Liver (tissue), 9 donors: ENCODE results near the gene ITGB6. TPM values are rescaled to one million over a fixed set of nuclear protein-coding genes. Genes with fewer than 3 reads are reported as not detected.

ENCODE experiments used
- DNase-seq: peaks from one replicate; pipeline ENCODE4 v3.0.0-alpha.2; 2017; ENCODE audit warnings: low spot score
- H3K27ac ChIP-seq, 2 donors: one replicate each; pipeline ENCODE4 v1.7.0; 2013; ENCODE audit warnings: inconsistent platforms in 2 of 2, low read length in 2 of 2, control low read depth in 1 of 2, low read depth in 1 of 2, mild to moderate bottlenecking in 1 of 2
- H3K27me3 ChIP-seq, 4 donors: one replicate each; pipeline versions ENCODE4 v1.6.1 to v1.7.0; 2013; ENCODE audit warnings: low read length in 3 of 4, inconsistent platforms in 1 of 4, mild to moderate bottlenecking in 1 of 4, moderate library complexity in 1 of 4; ENCODE audit not compliant: control insufficient read depth in 4 of 4, insufficient read depth in 4 of 4
- H3K36me3 ChIP-seq, 4 donors: one replicate each; pipeline versions ENCODE4 v1.6.1 to v1.7.0; 2013; ENCODE audit warnings: low read length in 3 of 4, mild to moderate bottlenecking in 3 of 4, low read depth in 1 of 4, moderate library complexity in 1 of 4; ENCODE audit not compliant: control insufficient read depth in 4 of 4, insufficient read depth in 3 of 4
- H3K4me1 ChIP-seq, 4 donors: one replicate each; pipeline versions ENCODE4 v1.6.1 to v1.7.0; 2013; ENCODE audit warnings: low read length in 3 of 4, mild to moderate bottlenecking in 3 of 4, moderate library complexity in 1 of 4; ENCODE audit not compliant: control insufficient read depth in 4 of 4, insufficient read depth in 4 of 4
- H3K4me3 ChIP-seq, 3 donors: one replicate each; pipeline versions ENCODE4 v1.6.1 to v1.7.0; 2013; ENCODE audit warnings: low read length in 3 of 3, control low read depth in 1 of 3, low read depth in 1 of 3, mild to moderate bottlenecking in 1 of 3
- H3K9ac ChIP-seq, 2 donors: one replicate each; pipeline ENCODE4 v1.7.0; 2013; ENCODE audit warnings: low read length in 2 of 2, mild to moderate bottlenecking in 2 of 2, moderate library complexity in 2 of 2, control low read depth in 1 of 2, low read depth in 1 of 2
- H3K9me3 ChIP-seq, 4 donors: one replicate each; pipeline versions ENCODE4 v1.6.1 to v1.7.0; 2013; ENCODE audit warnings: low read length in 3 of 4; ENCODE audit not compliant: control insufficient read depth in 4 of 4
- ATF3 ChIP-seq: IDR thresholded peaks from 2 replicates; pipeline ENCODE4 v1.6.1; 2016; ENCODE audit warnings: antibody characterized with exemption
- EGR1 ChIP-seq, 2 donors: IDR thresholded peaks; 2 replicates each; pipeline ENCODE4 v1.6.1; 2016 to 2018; ENCODE audit warnings: antibody characterized with exemption in 2 of 2, low read depth in 2 of 2
- FOXA2 ChIP-seq: IDR thresholded peaks from 2 replicates; pipeline ENCODE4 v1.6.1; 2016; ENCODE audit warnings: antibody characterized with exemption
- GABPA ChIP-seq, 2 donors: IDR thresholded peaks in 1 of 2; conservative IDR thresholded peaks in 1 of 2; 2 replicates each; pipeline ENCODE4 v1.6.1; 2016; ENCODE audit warnings: antibody characterized with exemption in 2 of 2, mild to moderate bottlenecking in 1 of 2, moderate library complexity in 1 of 2
- HNF4A ChIP-seq, 2 donors: conservative IDR thresholded peaks; 2 replicates each; pipeline ENCODE4 v1.6.1; 2016; ENCODE audit warnings: antibody characterized with exemption in 2 of 2, mild to moderate bottlenecking in 2 of 2
- HNF4G ChIP-seq: IDR thresholded peaks from 2 replicates; pipeline ENCODE4 v1.6.1; 2016; ENCODE audit warnings: antibody characterized with exemption
- JUND ChIP-seq, 2 donors: IDR thresholded peaks; 2 replicates each; pipeline ENCODE4 v1.6.1; 2016; ENCODE audit warnings: antibody characterized with exemption in 2 of 2
- MAX ChIP-seq: IDR thresholded peaks from 2 replicates; pipeline ENCODE4 v1.6.1; 2016; ENCODE audit warnings: antibody characterized with exemption
- NR2F2 ChIP-seq: IDR thresholded peaks from 2 replicates; pipeline ENCODE4 v1.6.1; 2016; ENCODE audit warnings: antibody characterized with exemption
- RAD21 ChIP-seq, 2 donors: IDR thresholded peaks; 2 replicates each; pipeline ENCODE4 v1.6.1; 2016; ENCODE audit warnings: antibody characterized with exemption in 2 of 2, mild to moderate bottlenecking in 2 of 2
- RXRA ChIP-seq, 2 donors: IDR thresholded peaks; 2 replicates each; pipeline ENCODE4 v1.6.1; 2017 to 2018; ENCODE audit warnings: antibody characterized with exemption in 2 of 2, mild to moderate bottlenecking in 1 of 2
- SP1 ChIP-seq: IDR thresholded peaks from 2 replicates; pipeline ENCODE4 v1.6.1; 2018; ENCODE audit warnings: antibody characterized with exemption, mild to moderate bottlenecking
- TAF1 ChIP-seq: conservative IDR thresholded peaks from 2 replicates; pipeline ENCODE4 v1.6.1; 2016; ENCODE audit warnings: antibody characterized with exemption, mild to moderate bottlenecking
- YY1 ChIP-seq: IDR thresholded peaks from 2 replicates; pipeline ENCODE4 v1.6.1; 2016; ENCODE audit warnings: antibody characterized with exemption, mild to moderate bottlenecking
- ZBTB33 ChIP-seq: IDR thresholded peaks from 2 replicates; pipeline ENCODE4 v1.6.1; 2016; ENCODE audit warnings: antibody characterized with exemption
- WGBS: extraction: QIAGEN DNeasy Blood & Tissue Kit; methylation state at CpG from one replicate; pipeline ENCODE4 v1.1.7; 2013; 5-methylcytosine and 5-hydroxymethylcytosine counted together
- polyA plus RNA-seq, 2 donors: library from polyadenylated mRNA; stranded (reverse) in 1 of 2; unstranded in 1 of 2; fragments of 200-250 nt in 1 of 2; fragments of >200 nt in 1 of 2; fragmentation: Nextera tagmentation in 1 of 2; extraction: Ambion mirVana in 1 of 2; gene quantifications; one replicate each; pipeline versions ENCODE4 v1.2.1 to v1.2.3, GENCODE V29; 2013 to 2015
- total RNA-seq, 2 donors: library from RNA; depleted of rRNA; stranded (reverse); fragments of >200 nt; gene quantifications; one replicate each; pipeline ENCODE4 v1.2.3, GENCODE V29; 2014
- TF ChIP-seq, protein P1 (sequence below): fragments of 150-350 bp; IDR thresholded peaks from 2 replicates; pipeline ENCODE4 v1.5.1; 2017; ENCODE audit warnings: improper control_type of control experiment, low read depth, low read length; ENCODE audit not compliant: missing input control
- TF ChIP-seq, protein P2 (sequence below): IDR thresholded peaks from 2 replicates; pipeline ENCODE4 v1.6.1; 2016; ENCODE audit warnings: antibody characterized with exemption, mild to moderate bottlenecking
- donor health status: healthy.
- donor health status: healthy.
- donor health status: healthy.
- donor health status: healthy.
- donor health status: healthy.

ITGB6 gene
- total and polyA plus RNA-seq, 4 donors, result 0.03 to 0.10 (median 0.08) TPM; not detected in 1

DNA sequence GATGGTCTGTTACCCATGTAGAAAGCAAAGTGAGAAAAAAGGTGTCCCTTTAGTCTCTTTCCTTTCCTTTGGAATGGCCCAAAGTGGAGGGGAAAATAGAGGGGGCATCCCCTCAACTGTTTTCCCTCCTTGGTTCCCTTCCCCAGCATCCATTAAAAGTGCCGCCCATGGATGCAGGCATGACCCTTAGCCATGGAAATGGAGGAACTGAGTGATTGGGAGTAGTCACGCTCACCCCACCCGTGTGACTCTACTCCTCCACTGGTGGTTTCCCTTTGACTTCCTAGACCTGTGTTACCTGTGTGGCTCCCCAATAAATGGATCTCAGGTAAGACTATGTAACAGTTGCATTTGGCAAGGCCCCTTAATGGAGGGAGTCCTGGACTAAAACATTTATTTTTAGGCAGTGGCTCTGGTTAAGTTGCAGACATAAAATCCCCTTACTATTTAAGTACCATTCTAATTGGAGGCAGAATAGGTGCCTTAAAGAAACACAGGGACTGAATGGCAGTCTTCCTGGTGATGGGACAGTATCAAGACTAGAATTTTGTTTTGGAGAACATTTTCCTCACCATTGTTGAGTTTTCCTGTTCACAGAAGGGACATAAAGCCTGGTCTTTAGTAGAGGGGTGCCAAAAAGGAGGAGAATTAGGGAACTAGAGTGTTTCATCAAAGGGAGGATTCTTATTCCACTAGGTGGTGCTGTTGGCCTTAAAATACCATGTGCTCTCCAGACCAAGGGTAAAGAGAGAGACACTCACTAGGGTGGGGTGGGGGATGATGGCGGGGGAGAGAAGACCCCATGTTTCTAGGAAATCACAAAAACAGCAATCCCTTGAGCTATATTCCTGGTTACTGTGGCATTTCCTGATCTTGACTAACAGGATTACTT, 112.0 kb downstream of the ITGB6 start:
- TF ChIP-seq ZBTB33, result no peak
- TF ChIP-seq, protein P1, sequence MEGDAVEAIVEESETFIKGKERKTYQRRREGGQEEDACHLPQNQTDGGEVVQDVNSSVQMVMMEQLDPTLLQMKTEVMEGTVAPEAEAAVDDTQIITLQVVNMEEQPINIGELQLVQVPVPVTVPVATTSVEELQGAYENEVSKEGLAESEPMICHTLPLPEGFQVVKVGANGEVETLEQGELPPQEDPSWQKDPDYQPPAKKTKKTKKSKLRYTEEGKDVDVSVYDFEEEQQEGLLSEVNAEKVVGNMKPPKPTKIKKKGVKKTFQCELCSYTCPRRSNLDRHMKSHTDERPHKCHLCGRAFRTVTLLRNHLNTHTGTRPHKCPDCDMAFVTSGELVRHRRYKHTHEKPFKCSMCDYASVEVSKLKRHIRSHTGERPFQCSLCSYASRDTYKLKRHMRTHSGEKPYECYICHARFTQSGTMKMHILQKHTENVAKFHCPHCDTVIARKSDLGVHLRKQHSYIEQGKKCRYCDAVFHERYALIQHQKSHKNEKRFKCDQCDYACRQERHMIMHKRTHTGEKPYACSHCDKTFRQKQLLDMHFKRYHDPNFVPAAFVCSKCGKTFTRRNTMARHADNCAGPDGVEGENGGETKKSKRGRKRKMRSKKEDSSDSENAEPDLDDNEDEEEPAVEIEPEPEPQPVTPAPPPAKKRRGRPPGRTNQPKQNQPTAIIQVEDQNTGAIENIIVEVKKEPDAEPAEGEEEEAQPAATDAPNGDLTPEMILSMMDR, result peak; percentile 15
- TF ChIP-seq YY1, result no peak
- TF ChIP-seq FOXA2, result no peak
- no peak for TF ChIP-seq TAF1
- TF ChIP-seq NR2F2, result no peak
- TF ChIP-seq RXRA (IDR thresholded peaks at IDR 0.05), result no peak
- no peak for TF ChIP-seq EGR1 (IDR thresholded peaks at IDR 0.05; ENCODE audit: low read depth in 2 of 2)
- TF ChIP-seq RAD21 (IDR thresholded peaks at IDR 0.05), result peak; percentile 54 to 62
- Histone ChIP-seq H3K4me1 (no peaks in the 10 kb centered on the region), H3K4me3 (peak overlapping the region in 2 of 3 donors; percentile 32 to 36), H3K27me3 (no peaks in the 10 kb centered on the region), H3K9me3 (peaks cover 20 to 57% (median 35%) of the 10 kb centered on the region in 4 donors), H3K9ac (no peak overlapping the region), H3K27ac (no peak overlapping the region), H3K36me3 (no peaks in the 10 kb centered on the region)
- WGBS, result 72% methylated on average over 4 of the region's 4 CpGs
- DNase-seq, result no peak

- 90% methylated on average over 3 of the region's 3 CpGs for WGBS
- Histone ChIP-seq H3K27ac (no peak overlapping the region), H3K4me3 (peak overlapping the region in 1 of 3 donors; percentile 32), H3K4me1 (no peaks in the 10 kb centered on the region), H3K36me3 (no peaks in the 10 kb centered on the region), H3K9me3 (peaks cover 22 to 49% (median 33%) of the 10 kb centered on the region in 4 donors), H3K9ac (no peak overlapping the region), H3K27me3 (no peaks in the 10 kb centered on the region)
- no peak for TF ChIP-seq MAX
- TF ChIP-seq, protein P1, result no peak
- no peak for TF ChIP-seq JUND (IDR thresholded peaks at IDR 0.05)
- TF ChIP-seq RXRA (IDR thresholded peaks at IDR 0.05), result no peak
- no peak for TF ChIP-seq HNF4A (conservative IDR thresholded peaks at IDR 0.05)
- TF ChIP-seq GABPA (IDR thresholded peaks at IDR 0.05 in 1 of 2, conservative IDR thresholded peaks at IDR 0.05 in 1 of 2), result no peak
- TF ChIP-seq ATF3, result no peak
- TF ChIP-seq, protein P2, sequence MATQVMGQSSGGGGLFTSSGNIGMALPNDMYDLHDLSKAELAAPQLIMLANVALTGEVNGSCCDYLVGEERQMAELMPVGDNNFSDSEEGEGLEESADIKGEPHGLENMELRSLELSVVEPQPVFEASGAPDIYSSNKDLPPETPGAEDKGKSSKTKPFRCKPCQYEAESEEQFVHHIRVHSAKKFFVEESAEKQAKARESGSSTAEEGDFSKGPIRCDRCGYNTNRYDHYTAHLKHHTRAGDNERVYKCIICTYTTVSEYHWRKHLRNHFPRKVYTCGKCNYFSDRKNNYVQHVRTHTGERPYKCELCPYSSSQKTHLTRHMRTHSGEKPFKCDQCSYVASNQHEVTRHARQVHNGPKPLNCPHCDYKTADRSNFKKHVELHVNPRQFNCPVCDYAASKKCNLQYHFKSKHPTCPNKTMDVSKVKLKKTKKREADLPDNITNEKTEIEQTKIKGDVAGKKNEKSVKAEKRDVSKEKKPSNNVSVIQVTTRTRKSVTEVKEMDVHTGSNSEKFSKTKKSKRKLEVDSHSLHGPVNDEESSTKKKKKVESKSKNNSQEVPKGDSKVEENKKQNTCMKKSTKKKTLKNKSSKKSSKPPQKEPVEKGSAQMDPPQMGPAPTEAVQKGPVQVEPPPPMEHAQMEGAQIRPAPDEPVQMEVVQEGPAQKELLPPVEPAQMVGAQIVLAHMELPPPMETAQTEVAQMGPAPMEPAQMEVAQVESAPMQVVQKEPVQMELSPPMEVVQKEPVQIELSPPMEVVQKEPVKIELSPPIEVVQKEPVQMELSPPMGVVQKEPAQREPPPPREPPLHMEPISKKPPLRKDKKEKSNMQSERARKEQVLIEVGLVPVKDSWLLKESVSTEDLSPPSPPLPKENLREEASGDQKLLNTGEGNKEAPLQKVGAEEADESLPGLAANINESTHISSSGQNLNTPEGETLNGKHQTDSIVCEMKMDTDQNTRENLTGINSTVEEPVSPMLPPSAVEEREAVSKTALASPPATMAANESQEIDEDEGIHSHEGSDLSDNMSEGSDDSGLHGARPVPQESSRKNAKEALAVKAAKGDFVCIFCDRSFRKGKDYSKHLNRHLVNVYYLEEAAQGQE, result no peak
- no peak for TF ChIP-seq HNF4G
- TF ChIP-seq SP1, result no peak
- no peak for TF ChIP-seq TAF1
- no peak for TF ChIP-seq FOXA2
- no peak for TF ChIP-seq ZBTB33
- no peak for TF ChIP-seq EGR1 (IDR thresholded peaks at IDR 0.05; ENCODE audit: low read depth in 2 of 2)
- no peak for TF ChIP-seq NR2F2
- TF ChIP-seq YY1, result no peak
- DNase-seq, result no peak
These were observed 114.4 kb downstream of the ITGB6 start for GRCh38 chr2:160085662-160086061.
